ENCODE data around the gene ABHD12B. TPM values are rescaled to one million over a fixed set of nuclear protein-coding genes. Genes with fewer than 3 reads are reported as not detected.

Gene ABHD12B
- total RNA-seq, 1 experiment from 2014 or later, result 51.0 TPM

DNA sequence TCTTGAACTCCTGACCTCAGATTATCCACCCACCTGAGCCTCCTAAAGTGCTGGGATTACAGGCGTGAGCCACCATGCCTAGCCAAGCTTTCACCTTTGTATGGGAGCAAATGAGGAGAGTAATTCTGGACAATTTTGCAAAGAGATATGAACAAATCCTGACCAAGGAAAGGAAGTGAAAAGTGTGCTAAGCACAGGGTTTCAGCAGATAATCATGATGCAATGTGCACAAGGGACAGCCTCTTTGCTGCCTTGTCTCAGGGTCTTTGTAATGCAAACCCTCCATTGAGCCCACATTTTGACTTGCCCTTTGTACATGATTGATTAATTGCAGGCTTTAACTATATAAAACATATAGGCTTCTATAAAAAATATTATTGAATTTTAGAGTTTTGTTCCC, 81.6 kb downstream of the ABHD12B start:
- no peaks in the 10 kb centered on the region for H3K79me2 ChIP-seq (ENCODE audit: insufficient read depth, low read length)
- H3K27me3 ChIP-seq (ENCODE audit: insufficient read depth, low read length), result no peaks in the 10 kb centered on the region
- no peak overlapping the region for H2BK5ac ChIP-seq (ENCODE audit: insufficient read length, low read length)
- peaks cover 3% of the 10 kb centered on the region for H3K4me1 ChIP-seq (ENCODE audit: insufficient read depth, low read length)
- no peak overlapping the region for H3K4me2 ChIP-seq (ENCODE audit: insufficient read depth, insufficient read length, low read length)
- H3K23me2 ChIP-seq (ENCODE audit: insufficient read length, low read depth, low read length, poor library complexity, severe bottlenecking), result no peaks in the 10 kb centered on the region
- H2BK12ac ChIP-seq (ENCODE audit: insufficient read length, low read depth, low read length), result no peak overlapping the region
- no peak overlapping the region for H2BK120ac ChIP-seq (ENCODE audit: low read depth, low read length, poor library complexity, severe bottlenecking)
- H3K4ac ChIP-seq (ENCODE audit: low read depth, low read length), result no peak overlapping the region
- no peak for DNase-seq
- Mint-ChIP-seq H3K27me3 (ENCODE audit: low read depth) (no peaks in the 10 kb centered on the region; the same call in 1 of the 2 replicates), H3K4me3 (no peak overlapping the region), H3K36me3 (ENCODE audit: insufficient read depth in 1 of 3, low read depth in 3 of 3) (peaks cover 0 to 2% (median 0%) of the 10 kb centered on the region in 3 experiments; a peak in 1 of 7 replicates), H3K4me1 (peaks cover 9 to 16% of the 10 kb centered on the region in 2 experiments), H3K9me3 (peaks cover 6 to 8% of the 10 kb centered on the region in 2 experiments), H3K27ac (no peak overlapping the region)
- no peak overlapping the region for H2AFZ ChIP-seq (ENCODE audit: low read length)
- no peak overlapping the region for H2BK20ac ChIP-seq (ENCODE audit: low read depth, low read length, poor library complexity, severe bottlenecking)
- no peak overlapping the region for H3K14ac ChIP-seq (ENCODE audit: insufficient read depth, low read length)
- no peaks in the 10 kb centered on the region for H3K9me3 ChIP-seq (ENCODE audit: control insufficient read depth, low read depth, low read length)
- H3K56ac ChIP-seq (ENCODE audit: insufficient read length, low read depth, low read length), result no peak overlapping the region
- no peak overlapping the region for H3T11ph ChIP-seq (ENCODE audit: low read length)
- H3K27ac ChIP-seq (ENCODE audit: insufficient read length, low read depth, low read length), result no peak overlapping the region
- no peak overlapping the region for H3K18ac ChIP-seq (ENCODE audit: insufficient read length, low read depth, low read length)
- no CpG with 5 or more reads among the region's 1 CpG for WGBS (ENCODE audit: extremely low coverage, insufficient read length, low lambda C conversion rate)
- no peak overlapping the region for H4K91ac ChIP-seq (ENCODE audit: insufficient read length, low read depth, low read length)
- TF ChIP-seq, protein P1, sequence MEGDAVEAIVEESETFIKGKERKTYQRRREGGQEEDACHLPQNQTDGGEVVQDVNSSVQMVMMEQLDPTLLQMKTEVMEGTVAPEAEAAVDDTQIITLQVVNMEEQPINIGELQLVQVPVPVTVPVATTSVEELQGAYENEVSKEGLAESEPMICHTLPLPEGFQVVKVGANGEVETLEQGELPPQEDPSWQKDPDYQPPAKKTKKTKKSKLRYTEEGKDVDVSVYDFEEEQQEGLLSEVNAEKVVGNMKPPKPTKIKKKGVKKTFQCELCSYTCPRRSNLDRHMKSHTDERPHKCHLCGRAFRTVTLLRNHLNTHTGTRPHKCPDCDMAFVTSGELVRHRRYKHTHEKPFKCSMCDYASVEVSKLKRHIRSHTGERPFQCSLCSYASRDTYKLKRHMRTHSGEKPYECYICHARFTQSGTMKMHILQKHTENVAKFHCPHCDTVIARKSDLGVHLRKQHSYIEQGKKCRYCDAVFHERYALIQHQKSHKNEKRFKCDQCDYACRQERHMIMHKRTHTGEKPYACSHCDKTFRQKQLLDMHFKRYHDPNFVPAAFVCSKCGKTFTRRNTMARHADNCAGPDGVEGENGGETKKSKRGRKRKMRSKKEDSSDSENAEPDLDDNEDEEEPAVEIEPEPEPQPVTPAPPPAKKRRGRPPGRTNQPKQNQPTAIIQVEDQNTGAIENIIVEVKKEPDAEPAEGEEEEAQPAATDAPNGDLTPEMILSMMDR (conservative IDR thresholded peaks at IDR 0.05), result no peak
- no peak overlapping the region for H3K23ac ChIP-seq (ENCODE audit: insufficient read length, low read depth, low read length)
- H3K79me1 ChIP-seq (ENCODE audit: insufficient read depth, low read depth, low read length, poor library complexity, severe bottlenecking), result no peaks in the 10 kb centered on the region
- no peak overlapping the region for H3K9ac ChIP-seq (ENCODE audit: extremely low read depth, insufficient read length, low read length)
- no peaks in the 10 kb centered on the region for H4K20me1 ChIP-seq (ENCODE audit: control insufficient read depth, insufficient read depth, insufficient read length)
- H4K5ac ChIP-seq (ENCODE audit: insufficient read length, low read depth, low read length), result no peak overlapping the region
- no peak overlapping the region for H2AK5ac ChIP-seq (ENCODE audit: insufficient read length, low read length)
- no peak overlapping the region for H2BK15ac ChIP-seq (ENCODE audit: low read depth, low read length)
- no peak overlapping the region for H4K8ac ChIP-seq (replicated peaks; ENCODE audit: insufficient read length, low read depth, low read length)

Other genes starting within 250 kb of the ABHD12B start
- 57.3 and 58.5 TPM in 2 replicates for gene SAV1, start 203.7 kb upstream of the ABHD12B start, total RNA-seq (2021)
- 15.4 and 18.4 TPM in 2 replicates for gene NIN, start 40.9 kb upstream of the ABHD12B start, total RNA-seq (2021)
- gene PYGL, start 72.4 kb downstream of the ABHD12B start, total RNA-seq (2021), result 53.8 and 55.1 TPM in 2 replicates
- gene TRIM9, start 223.1 kb downstream of the ABHD12B start, total RNA-seq (2021), result 0.83 and 0.98 TPM in 2 replicates

All from H9 (cell line).